DMS 273 (cell line): ENCODE results near the gene CFAP74.

ENCODE experiments used
- DNase-seq: peaks from one replicate; lab custom pipeline; 2025; ENCODE audit not compliant: unreplicated experiment; lab: John Stamatoyannopoulos, UW

CFAP74 gene

DNA sequence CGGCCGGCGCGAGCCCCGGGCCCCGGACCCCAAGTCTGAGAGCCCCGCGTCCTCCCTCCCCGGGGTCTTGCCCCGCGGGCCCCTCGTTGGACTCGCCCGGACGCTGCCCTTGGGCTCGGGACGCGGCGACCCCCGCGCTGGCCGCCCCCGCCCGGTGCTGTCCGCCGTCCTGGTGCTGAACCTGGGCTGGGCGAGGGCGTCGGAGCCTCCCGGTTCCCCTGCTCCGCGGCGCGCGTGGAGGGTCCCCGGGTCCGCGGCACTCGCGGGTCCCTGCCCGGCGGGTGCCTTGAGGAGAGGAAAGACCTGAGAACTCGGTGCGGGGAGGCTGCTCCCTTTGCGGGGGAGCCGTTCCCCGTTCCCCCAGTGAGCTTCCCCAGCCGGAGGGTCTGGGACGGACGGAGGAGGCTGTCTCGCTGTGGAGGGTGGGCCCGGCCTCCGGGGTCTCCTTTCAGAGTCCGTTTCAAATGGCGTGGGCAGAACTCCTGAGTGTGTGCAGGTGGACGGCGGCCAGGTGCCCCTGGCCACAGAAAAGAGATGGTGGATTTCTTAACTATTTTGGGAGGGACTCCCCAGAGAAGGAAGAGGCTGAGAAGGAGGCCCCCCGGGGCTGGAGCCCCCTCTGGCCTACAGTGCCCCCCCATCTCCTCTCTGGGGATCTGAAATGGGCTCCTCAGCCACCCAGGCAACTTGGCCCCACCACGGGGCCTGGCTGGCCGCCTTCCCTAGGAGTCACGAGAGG, 16.2 kb upstream of the CFAP74 start:
- DNase-seq, result no peak

DNA sequence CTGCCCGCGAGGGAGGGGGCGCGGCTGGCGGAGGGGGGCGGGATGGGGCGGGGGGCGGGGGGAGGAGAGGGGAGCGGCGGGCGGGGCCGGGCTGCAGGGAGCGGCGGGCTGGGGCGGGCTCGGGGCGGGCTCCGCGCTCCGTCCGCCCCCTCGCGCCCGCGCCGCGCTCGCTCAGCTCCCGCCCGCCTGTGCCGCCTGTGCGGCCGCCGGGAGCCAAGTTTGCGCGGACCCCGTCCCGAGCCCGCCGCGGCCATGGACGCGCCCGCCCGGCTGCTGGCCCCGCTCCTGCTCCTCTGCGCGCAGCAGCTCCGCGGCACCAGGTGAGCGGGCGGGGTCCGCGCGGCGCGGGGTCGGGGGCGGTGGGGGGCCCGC, 15.6 kb upstream of the CFAP74 start, which contains the start of gene GABRD:
GABRD (plus strand) TSS at position 174 of the 372 bp plus-strand sequence; CDS start at position 253, 79 bp downstream.
- peak; percentile 64 for DNase-seq

DNA sequence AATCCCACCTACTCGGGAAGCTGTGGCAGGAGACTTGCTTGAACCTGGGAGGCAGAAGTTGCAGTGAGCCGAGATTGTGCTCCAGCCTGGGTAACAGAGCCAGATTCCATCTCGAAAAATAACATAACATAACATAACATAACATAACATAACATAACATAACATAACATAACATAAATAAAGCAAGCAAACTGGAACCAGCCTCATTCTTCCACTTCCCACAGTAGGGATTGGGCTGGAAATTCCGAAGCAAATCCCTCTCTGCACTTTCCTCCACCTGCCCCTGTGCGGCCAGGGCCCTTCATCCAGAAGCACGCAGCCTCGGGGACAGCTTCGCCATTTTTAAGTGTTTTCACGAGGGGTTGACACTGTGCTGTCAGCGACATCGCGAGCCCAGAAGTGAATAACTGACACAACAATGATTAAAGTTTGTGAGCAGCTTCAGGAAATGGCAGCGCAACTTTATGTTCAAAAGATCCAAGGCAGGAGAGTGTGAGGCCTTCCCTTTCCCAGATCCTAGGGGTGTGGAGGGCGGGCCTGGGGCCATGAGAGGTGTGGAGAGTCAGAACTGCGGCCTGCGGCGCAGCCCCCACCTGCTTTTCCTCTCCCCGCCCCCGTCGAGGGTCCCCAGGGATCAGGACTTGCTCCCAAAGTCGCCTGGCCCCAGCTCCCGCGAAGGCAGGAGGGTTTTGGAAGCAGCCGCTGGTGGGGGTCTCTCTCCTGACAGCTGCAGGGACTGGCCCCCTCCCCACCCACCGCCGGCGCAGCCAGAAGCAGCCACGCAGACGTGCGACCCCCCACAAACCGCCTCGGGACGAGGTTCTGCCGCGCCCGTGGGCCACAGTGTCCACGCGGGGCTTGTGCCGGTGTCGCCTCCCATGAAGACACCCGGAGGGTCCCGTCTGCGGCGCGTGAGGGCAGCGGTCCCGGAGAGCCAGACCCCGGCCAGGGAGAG, 14.9 kb upstream of the CFAP74 start:
- no peak for DNase-seq

DNA sequence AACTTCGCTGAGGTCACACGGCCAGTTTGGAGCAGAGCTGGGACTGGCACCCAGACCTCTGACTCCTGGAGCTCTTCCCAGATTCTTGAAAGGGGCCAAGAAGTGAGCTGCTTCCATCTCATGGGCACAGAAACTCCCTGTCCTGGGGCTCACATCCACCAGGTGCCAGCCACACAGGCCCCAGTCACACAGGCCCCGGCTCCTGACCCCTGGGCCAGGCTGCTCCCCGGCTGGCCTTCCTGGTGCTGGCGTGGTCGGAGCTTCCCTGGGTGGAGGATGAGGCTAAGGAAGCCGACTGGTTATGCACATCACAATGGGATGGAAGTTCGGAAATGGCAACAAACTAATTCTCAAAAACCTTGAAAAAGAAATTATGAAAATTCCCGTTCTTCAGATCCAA, 12.5 kb upstream of the CFAP74 start:
- no peak for DNase-seq

DNA sequence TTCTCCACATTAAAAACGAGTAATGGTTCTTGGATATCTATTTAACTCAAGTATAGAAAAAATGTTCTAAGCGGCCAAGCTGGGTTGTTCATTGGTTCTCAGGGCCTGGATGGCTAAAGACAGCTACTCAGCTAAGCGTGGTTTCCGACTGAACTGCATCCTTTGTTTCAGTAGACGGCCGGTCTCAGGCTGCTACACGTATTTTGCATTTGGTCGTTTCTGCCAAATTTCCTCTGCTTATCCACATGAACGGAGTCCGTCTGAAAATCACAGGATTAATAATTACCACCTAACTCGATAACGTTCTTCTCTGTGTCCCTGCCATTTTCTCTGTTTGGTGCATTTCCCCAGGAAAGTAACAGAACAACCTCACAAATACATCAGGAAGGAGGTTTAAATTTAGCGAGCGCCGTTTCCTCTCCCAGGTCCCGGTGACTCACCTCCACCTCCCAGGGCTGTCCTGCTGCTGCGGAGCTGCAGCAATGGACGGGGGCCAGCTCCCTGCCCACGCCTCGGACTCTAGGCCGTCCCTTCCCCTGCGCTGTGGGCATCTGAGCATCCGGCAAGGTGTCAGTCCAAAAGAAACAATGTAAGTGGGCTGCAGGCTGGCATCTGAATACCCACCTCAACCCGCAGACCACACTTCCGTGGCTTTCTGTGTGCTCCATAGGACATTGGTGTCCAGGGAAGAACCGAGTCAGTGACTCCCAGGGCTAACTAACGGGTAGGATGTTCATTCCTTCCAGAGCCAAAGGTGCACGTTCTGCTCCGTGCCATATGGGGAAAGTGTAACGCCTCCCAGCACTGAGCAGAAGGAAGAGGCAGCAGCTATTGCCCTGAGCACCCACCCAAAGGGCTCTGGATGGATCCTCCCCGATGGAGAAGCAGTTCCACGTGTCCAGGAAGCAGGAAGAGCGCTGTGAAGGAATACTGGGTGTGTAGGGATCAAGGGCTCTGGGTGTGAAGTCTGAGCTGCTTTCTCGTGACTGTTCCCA, 11.5 kb upstream of the CFAP74 start:
- DNase-seq, result no peak

DNA sequence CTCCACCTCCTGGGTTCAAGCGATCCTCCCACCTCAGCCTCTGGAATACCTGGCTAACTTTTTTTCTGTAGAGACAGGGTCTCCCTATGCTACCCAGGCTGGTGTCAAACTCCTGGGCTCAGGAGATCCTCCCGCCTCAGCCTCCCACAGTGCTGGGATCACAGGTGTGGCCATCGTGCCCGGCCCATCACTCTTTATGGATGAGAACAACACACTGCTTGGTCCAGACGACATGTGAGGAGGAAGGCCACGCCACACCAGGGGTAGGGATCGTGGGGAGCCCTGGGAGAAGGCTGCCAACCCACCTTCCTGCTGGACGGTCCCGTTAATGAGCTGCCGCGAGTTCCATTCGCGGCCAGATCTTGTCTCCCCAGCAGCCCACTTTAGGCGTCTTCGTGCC, 10.6 kb upstream of the CFAP74 start:
- no peak for DNase-seq

DNA sequence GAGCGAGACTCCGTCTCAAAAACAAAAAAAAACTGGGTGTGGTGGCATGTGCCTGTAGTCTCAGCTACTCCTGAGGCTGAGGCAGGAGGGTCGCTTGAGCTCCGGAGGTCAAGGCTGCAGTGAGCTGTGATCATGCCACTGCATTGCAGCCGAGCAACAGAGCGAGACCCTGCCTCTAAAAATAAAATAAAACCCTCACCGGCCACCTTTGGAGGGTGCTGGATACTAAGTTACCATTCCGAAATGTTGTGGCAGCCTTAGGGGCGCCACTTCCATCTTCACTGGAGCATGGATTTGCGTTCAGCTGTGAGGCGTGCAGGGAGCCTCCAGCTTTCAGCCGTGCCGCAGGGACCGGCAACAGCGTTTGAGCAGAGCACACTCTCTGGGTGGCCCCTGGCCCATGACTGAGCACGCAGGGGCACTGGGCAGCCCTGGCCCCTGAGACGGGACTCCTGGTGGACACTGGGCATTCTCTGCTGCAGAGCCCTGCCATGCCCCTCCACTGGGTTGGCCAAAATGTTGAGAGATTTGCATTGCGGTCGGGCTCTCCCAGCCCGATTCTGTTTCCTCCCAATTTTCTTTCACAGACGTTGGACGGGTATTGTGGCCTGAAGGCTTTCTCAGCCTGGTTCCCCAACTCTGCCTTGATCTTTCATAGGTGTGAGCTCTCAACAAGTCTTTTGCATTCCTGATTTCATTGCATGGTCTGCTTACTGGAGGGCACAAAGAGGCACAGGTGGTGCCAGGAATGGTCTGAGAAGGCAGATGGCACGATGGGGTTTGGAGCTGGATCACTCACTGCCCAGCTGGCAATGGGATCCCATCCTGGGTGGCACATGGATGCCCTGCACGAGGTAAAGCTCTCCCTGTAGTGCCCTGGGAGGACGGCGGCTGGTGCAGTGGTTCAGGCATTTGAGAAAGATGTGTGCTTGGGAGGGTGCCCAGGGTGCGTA, 5.8 kb upstream of the CFAP74 start:
- DNase-seq, result peak; percentile 55

DNA sequence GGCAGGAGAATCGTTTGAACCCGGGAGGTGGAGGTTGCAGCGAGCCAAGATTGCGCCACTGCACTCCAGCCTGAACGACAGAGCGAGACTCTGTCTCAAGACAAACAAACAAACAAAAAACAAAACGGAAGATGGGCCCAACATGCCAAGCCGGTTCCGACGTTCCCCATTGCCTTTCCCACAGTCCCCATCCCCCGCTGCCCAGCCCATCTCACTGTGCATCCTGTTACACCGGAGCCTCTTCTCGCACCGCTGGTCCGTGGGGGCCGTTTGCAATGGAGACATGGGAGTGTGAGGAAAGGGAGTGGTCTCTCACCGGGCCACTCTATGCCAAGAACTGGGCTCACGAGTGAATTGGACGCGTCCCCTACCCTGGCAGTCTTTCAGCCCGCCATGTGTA, 1.3 kb upstream of the CFAP74 start:
- no peak for DNase-seq

DNA sequence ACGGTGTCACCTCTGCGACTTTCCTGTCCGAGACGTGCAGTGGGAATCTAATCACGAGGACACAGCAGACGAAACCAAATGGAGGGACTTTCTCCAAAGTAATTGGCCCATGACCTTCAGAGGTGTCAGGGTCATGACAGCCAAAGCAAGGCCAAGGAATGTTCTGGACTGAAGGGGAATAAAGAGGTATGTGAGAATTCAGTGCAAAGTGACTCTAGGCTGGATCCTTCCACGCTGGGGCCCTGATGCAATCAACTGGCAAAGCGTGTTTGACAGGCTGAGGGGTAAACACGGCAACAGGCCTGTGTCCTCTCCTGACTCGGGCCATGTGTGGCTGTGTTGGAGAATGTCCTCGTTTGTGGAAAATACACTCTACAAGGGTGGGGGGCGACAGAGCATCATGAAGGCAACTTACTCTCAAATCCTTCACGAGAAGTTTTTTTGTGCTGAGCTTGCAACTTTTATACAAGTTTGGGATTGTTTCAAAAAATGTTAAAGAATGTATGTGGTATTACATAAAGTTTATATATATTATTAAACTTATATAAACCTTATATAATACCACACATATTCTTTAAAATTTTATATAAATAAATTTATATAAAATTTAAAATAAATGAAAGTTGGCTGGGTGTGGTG, 1.7 kb downstream of the CFAP74 start:
- no peak for DNase-seq

DNA sequence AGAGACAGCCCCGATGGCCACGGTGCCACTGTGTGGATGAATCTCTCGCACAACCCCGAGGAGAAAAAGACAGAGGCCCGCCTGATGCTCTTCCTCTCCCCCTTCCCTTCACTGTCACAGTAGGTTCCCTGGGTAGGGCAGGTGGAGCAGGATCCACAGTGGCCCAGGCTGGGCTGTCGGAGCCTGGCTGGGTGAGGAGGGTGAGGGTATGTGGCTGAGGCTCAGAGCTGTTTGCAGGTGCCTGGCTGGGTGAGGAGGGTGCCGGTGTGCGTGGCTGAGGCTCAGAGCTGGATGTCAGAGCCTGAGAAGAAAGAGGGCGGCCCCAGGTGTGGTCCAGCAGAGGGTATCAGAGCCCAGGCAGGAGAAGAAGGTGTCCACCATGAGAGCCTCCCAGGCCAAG, 2.7 kb downstream of the CFAP74 start:
- DNase-seq, result no peak

DNA sequence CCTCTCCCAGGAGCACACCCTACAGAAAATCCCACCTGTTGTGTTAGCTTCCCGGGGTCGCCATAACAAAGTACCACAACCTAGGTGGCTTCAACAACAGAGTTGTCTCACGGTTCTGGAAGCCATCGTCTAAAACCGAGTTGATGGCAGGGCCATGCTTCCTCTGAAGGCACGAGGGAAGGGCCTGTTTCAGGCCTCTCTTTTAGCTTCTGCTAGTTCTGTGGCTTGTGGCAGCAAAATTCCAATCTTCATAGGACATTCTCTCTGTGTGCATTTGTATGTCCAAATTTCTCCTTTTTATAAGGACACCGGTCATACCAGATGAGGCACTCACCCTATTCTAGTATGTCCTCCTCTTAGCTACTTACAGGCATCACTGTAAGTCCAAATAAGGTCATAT, 3.2 kb downstream of the CFAP74 start:
- no peak for DNase-seq

DNA sequence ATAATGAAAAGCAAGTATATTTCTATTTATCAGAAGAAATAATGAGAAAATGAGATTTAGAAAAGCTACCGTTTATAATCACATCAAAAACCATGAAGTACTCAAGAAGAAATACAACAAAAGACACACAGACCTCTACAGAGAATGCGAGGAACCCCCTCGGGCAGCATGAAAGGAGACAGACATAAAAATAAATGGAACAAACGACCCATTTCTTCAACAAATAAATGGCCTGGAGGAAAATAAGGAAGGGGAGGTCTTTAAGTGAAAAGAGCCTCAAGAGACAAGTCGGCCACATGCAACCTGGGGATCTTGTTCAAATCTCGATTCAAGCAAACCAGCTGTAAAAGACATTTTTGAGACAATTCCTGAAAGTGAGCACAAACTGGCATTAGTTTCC, 6.0 kb downstream of the CFAP74 start:
- DNase-seq, result no peak

DNA sequence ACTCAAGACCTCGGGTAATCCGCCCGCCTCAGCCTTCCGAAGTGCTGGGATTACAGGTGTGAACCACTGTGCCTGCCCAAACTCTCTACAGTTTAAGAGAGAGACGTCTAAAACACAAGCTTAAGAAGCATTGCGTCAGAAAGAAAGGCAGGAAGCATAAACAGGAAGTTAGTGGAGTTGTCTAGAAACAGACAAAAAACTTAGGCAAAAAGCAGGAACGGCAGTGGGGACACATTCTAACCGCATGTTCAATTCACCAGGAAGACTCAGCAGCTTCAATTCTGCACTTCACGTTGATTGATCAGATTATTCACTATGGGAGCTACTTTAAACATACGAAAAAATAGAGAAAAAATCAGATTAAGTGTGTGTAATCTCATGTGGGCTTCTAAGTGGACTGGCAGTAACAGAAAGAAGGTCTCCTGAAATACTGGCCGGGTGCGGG, 7.4 kb downstream of the CFAP74 start:
- no peak for DNase-seq

DNA sequence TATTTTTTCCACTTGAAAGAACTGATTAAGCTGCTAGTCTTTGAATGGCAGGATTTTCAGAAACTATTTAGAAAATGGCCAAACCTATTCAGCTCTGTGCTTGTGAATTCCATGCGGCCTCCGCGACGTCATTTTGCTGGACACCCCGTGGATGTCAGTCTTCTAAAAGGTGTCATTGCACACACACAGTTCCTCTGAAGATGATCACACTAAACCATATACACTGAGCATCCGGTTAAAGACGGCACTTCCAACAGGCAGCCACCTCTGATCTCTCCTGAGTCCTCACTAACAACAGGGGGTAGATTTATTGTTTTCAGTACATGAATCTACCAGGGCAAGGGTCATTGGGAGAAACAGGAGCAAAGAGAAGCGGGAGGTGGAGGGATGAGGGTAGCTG, 9.1 kb downstream of the CFAP74 start:
- DNase-seq, result no peak

DNA sequence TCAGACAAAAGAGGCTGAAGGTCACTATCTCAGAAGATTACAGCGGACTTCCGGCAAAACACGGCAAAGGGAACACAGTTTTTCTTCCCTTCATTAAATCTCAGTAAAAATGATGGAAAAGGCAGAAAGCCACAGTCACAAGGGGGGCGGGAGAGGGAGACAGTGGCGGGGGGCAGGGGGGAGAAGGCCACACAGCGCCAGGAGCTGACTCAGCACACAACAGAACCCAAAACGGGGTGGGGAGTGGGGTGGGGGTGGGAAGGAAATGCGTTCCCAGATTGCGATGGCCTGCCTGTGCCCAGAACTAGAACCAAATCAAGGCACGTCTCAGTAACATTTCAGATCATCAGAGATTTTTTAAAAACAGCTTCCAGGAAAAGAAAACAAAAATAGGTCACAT, 13.4 kb downstream of the CFAP74 start:
- DNase-seq, result no peak

DNA sequence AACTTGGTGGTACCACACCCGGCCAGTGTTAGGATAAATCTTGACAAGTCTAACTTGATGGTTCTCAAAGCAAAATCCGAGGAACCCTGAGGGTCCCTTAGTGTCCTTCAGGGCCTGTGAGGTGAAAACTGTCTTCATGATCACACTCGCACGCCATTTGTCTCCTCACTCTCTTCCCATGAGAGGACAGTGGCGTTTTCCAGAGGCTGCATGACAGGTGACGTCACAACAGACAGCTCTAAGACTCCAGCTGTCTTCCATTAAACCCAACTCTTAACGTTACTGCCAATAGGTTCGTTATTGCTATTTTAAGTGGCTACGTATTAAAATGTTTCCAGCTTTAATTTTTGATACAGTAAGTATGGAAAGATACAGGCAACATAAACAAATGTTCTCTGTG, 13.8 kb downstream of the CFAP74 start:
- DNase-seq, result no peak

DNA sequence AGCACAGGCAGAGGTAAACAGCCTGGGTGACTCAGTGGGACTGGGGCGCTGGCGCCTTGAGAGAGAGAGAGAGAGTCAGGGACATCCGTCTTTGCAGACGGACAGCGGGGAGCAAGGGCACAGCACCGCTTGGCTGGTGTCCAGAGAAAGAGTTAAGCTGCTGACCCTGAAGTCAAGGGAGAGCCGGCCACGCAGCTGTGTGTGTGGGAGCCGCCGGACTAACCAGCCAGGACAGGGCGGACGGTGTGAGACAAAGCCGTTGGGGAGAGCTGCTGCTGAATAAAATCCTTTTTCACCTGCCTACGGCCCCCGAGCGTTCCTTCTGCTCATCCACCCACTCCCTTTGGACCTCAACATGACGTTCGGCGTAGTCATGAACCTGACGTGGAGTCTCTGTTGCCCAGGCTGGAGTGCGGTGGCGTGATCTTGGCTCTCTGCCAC, 14.5 kb downstream of the CFAP74 start:
- DNase-seq, result no peak

DNA sequence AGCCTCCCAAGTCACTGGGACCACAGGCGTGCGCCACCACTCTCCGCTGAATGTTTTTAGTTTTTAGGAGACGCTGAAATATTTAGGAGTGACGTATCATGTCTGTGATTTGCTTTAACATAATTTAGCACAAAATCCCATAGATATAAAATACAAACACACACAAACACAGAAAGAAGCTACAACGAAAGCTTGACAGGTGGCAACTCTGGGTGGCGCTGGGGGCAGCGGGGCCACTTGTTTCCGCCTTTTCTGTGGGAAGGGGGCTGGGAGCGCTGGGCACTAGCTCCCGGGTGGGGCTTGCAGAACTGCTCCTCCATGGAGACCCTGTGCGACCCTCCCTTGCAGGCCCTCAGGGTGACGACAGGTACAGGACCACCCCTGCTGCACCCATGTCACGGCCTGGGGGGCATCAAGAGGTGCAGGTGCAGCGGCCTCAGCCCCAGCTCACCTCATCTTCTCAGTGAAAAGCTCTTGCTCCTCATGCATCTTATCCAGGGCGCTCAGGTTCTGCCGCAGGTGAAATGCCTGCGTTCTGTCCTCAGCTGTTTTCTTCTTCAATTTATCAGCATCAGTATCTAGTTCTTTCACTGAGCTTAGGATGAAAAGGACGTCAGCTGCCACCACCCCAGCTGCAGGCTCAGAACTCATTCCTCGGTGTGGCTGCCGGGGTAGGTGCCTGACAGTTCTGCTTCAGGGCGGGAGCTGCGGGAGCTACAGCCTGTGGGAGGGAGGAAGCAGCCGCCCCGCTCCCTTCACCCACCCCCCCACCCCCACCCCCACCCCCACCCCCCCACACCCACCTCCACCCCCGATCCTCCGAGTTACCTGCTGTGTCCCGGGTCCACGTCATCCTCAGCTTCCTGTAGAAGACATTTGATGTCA, 15.3 kb downstream of the CFAP74 start:
- no peak for DNase-seq
